Fibroblast of villous mesenchyme (primary cell): ENCODE measurements around the gene LRRC19. TPM values are rescaled to one million over a fixed set of nuclear protein-coding genes. Genes with fewer than 3 reads are reported as not detected.

ENCODE experiments used
- DNase-seq: peaks from one replicate; pipeline ENCODE4 v3.0.0-alpha.2; 2010; ENCODE audit warnings: low read depth
- H3K4me3 ChIP-seq: 2 replicates; pipeline ENCODE4 v1.5.1; 2011; ENCODE audit warnings: low read depth, mild to moderate bottlenecking, low read length
- CTCF ChIP-seq: IDR thresholded peaks from 2 replicates; pipeline ENCODE4 v1.5.1; 2012; ENCODE audit warnings: low read depth, mild to moderate bottlenecking, low read length; ENCODE audit not compliant: insufficient read depth
- total RNA-seq: library from RNA; depleted of rRNA; stranded (reverse); fragments of >200 nt; gene quantifications from 2 replicates; pipeline ENCODE4 v1.2.3, GENCODE V29; 2012

Gene LRRC19
- total RNA-seq, result not detected in 2 replicates

GRCh38 chr9:27005491-27005890, at the start of gene LRRC19:
Gene LRRC19 (minus strand): TSS chr9:27005672. CDS start chr9:26999694, 5,978 bp downstream.
- H3K4me3 ChIP-seq, result no peak within 1 kb of the TSS
- TF ChIP-seq CTCF, result no peak
- DNase-seq, result no peak

GRCh38 chr9:27054841-27055240, 49.4 kb upstream of the LRRC19 start:
- H3K4me3 ChIP-seq, result no peak overlapping the region
- TF ChIP-seq CTCF, result no peak
- no peak for DNase-seq

- H3K4me3 ChIP-seq, result no peak overlapping the region
- DNase-seq, result no peak
- no peak for TF ChIP-seq CTCF
Observed at GRCh38 chr9:27054125-27054524, 48.7 kb upstream of the LRRC19 start.

- peak; percentile 69 for DNase-seq
- TF ChIP-seq CTCF, result no peak
- H3K4me3 ChIP-seq, result no peak overlapping the region
Observed at GRCh38 chr9:27053369-27054022, 48.0 kb upstream of the LRRC19 start.

GRCh38 chr9:27047136-27047535, 41.7 kb upstream of the LRRC19 start:
- no peak for DNase-seq
- H3K4me3 ChIP-seq, result no peak overlapping the region
- TF ChIP-seq CTCF, result no peak

GRCh38 chr9:27043176-27043575, 37.7 kb upstream of the LRRC19 start:
- no peak overlapping the region for H3K4me3 ChIP-seq
- DNase-seq, result peak; percentile 58
- TF ChIP-seq CTCF, result no peak

GRCh38 chr9:27042476-27042875, 37.0 kb upstream of the LRRC19 start:
- DNase-seq, result peak; percentile 89
- no peak overlapping the region for H3K4me3 ChIP-seq
- TF ChIP-seq CTCF, result no peak
